Cardiac muscle cell (in vitro differentiated cells and primary cell): ENCODE measurements around the gene PRMT9. TPM values are rescaled to one million over a fixed set of nuclear protein-coding genes. Genes with fewer than 3 reads are reported as not detected.

Experiments used
- DNase-seq, 2 donors: peaks; one replicate each; pipeline versions ENCODE4 v3.0.0 to v3.0.0-alpha.2; 2010 to 2017; ENCODE audit warnings: low read depth in 1 of 2, low spot score in 1 of 2
- H3K27ac ChIP-seq: fragments of 200-600 bp; sonication (generic); 2 replicates; pipeline ENCODE4 v1.5.1; 2016
- H3K27me3 ChIP-seq: fragments of 200-600 bp; sonication (generic); 2 replicates; pipeline ENCODE4 v1.6.0; 2016; ENCODE audit warnings: control low read depth
- H3K36me3 ChIP-seq: fragments of 200-600 bp; sonication (generic); 2 replicates; pipeline ENCODE4 v1.5.1; 2016; ENCODE audit warnings: control low read depth
- H3K4me1 ChIP-seq: fragments of 200-600 bp; sonication (generic); 2 replicates; pipeline ENCODE4 v1.8.1; 2017; ENCODE audit warnings: low read depth, mild to moderate bottlenecking, mixed run types
- H3K4me3 ChIP-seq: fragments of 200-600 bp; sonication (generic); 2 replicates; pipeline ENCODE4 v1.5.1; 2016; ENCODE audit warnings: mild to moderate bottlenecking
- H3K9me3 ChIP-seq: fragments of 200-600 bp; sonication (generic); 2 replicates; pipeline ENCODE4 v1.5.1; 2017; ENCODE audit warnings: low read depth, mild to moderate bottlenecking, control low read depth
- polyA plus RNA-seq: library from polyadenylated mRNA; unstranded; fragments of >200 nt; fragmentation: Nextera tagmentation; extraction: Ambion mirVana; gene quantifications from 2 replicates; pipeline ENCODE4 v1.2.1, GENCODE V29; 2016
- total RNA-seq: library from RNA; depleted of rRNA; stranded (reverse); fragments of >200 nt; gene quantifications from 2 replicates; pipeline ENCODE4 v1.2.3, GENCODE V29; 2016
- TF ChIP-seq, protein P1 (sequence below): IDR thresholded peaks from 2 replicates; pipeline ENCODE4 v1.5.1; 2012; ENCODE audit warnings: low read depth, mild to moderate bottlenecking, low read length

Gene PRMT9
- total RNA-seq (7.3 and 9.1 TPM in 2 replicates), polyA plus RNA-seq (7.7 and 11.0 TPM in 2 replicates)

DNA sequence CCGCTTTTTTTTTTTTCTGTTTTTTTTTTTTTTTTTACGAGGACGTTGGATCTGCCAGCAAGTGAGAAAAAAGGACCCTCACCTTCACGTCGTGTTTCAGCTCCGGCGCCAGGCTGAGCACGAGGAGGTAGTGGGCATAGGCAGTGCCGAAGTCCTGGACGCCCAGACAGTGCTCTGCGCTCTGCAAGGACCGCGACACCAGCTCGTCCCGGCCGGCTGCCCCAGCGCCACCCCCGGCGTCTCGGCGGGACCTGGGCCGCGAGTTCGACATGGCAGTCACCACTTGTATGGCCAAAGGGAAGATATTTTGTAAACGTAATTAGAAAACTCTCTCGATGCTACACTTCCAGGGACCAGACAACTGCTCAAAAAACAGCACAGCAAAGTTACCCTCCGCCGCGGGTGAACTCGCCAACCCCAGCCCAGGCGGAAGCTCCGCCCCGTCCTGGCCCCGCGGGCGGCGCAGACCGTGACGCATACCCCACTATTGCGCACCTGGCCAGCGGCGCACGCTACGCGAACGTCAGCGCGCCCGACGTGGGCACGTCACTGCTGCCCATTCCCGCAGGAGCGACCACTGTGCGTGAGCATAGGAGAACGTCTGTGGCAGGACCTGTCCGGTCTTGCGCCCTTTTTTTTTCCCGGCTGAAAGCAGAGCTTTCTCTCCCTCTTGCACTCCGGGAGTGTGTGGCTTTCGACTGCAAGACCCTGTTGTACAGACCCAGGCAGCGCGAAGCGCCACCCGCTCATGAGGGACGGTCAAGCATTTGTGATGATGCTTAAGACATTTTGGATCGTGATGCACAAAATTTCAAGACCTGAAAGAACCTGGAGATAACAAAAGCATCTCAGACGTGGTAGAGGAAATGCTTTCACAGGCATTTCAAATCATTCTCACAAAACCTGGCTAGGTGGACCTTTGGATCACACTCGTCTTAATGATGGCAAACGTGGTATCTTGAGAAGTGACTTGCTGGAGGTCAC lies at the start of gene PRMT9:
Gene PRMT9 (minus strand): TSS at position 447 of the 984 bp plus-strand sequence. CDS start 176 bp downstream, at position 271.
- H3K4me1 ChIP-seq = peaks cover 9% of the 10 kb centered on the region
- peak within 1 kb of the TSS; percentile 69 for H3K4me3 ChIP-seq
- H3K27ac ChIP-seq = peak within 1 kb of the TSS; percentile 50
- TF ChIP-seq, protein P1, sequence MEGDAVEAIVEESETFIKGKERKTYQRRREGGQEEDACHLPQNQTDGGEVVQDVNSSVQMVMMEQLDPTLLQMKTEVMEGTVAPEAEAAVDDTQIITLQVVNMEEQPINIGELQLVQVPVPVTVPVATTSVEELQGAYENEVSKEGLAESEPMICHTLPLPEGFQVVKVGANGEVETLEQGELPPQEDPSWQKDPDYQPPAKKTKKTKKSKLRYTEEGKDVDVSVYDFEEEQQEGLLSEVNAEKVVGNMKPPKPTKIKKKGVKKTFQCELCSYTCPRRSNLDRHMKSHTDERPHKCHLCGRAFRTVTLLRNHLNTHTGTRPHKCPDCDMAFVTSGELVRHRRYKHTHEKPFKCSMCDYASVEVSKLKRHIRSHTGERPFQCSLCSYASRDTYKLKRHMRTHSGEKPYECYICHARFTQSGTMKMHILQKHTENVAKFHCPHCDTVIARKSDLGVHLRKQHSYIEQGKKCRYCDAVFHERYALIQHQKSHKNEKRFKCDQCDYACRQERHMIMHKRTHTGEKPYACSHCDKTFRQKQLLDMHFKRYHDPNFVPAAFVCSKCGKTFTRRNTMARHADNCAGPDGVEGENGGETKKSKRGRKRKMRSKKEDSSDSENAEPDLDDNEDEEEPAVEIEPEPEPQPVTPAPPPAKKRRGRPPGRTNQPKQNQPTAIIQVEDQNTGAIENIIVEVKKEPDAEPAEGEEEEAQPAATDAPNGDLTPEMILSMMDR = no peak
- H3K27me3 ChIP-seq = no peaks in the 10 kb centered on the region
- H3K36me3 ChIP-seq = no peaks in the 10 kb centered on the region
- H3K9me3 ChIP-seq = no peaks in the 10 kb centered on the region
- peak; percentile 92 to 96 for DNase-seq

DNA sequence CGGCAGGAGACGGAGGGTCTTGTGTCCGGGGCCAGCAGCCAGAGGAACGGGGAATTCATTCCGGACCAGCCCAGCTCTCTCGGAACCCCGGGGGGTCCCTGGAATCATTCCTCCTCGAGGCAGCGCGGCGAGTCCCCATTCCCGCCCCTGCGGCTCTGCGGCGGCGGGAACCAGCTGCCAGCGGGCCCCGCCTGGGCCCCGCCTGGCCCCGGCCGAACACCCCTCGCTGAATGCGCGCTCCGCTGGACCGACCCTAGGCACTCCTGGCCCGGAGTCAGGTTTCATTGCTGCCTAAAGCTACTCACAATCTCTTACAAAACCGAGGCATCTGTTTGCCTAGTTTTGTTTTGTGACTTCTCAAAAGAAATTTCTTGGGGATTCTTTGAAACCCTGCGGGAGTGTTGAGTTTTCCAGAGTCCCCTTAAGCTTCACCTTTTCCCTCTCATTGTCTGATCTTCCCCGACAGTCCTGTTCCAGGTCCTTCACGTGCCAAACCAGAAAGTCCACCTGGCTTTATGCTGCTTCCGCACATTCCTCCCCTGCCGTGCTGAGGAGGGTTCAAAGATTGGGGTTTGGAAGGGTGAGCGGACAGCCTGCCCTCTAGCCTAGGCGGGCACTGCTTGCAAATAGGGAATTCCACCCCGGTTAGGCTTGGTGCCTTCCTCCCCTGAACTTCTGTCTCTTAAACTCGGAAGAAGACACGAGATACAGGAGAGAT lies 48.7 kb upstream of the PRMT9 start:
- peak; percentile 61 to 75 for DNase-seq
- Histone ChIP-seq H3K4me3 (peak overlapping the region; percentile 79), H3K27ac (peak overlapping the region; percentile 44), H3K4me1 (peaks cover 16% of the 10 kb centered on the region), H3K36me3 (no peaks in the 10 kb centered on the region), H3K27me3 (no peaks in the 10 kb centered on the region), H3K9me3 (no peaks in the 10 kb centered on the region)
- TF ChIP-seq, protein P1 = no peak

DNA sequence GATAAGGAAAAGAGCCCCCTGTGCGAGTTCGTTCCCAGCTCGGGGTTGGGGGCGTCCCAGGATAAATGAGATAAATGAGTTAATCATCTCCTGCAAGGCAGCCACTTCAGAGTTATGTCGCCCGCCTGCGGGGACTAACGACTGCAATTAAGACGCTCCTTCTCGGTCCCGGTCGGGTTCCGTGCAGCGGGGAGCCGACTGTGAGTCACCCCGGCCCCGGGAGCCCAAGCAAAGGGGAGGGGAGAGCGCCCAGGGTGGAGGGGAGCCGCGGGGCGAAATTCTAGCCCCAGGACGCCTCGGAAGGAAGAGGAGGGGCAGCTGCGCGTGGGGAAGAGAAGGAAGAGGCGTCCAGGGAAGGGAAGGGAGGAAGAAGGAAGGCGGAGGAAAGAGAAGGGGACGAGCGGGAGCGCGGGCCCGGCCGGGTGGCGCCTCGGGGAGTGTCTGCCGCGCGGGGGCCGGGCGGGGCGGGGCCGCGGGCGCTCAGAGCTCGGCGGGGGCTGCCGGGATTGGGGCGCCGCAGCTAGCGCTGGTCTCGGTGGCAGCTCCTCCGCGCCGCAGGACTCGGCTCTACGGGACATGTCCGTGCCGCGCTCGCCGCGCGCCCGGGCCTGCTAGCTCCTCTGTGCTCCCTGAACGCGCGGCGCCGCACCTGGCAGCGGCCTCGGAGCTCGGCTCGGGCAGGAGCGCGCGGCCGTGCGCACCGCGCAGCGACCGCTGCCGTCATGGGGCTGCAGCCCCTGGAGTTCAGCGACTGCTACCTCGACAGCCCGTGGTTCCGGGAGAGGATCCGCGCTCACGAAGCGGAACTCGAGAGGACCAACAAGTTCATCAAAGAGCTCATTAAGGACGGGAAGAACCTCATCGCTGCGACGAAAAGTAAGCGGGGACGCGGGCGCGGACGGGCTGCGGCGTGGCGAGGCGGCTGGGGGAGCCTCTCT lies 47.9 kb upstream of the PRMT9 start, which contains the start of gene ARHGAP10:
Gene ARHGAP10 (plus strand): TSS at position 509 of the 938 bp plus-strand sequence. CDS start 214 bp downstream, at position 723.
- H3K36me3 ChIP-seq = no peaks in the 10 kb centered on the region
- H3K4me3 ChIP-seq = peak within 1 kb of the TSS; percentile 79
- TF ChIP-seq, protein P1 = no peak
- peak; percentile 84 to 90 for DNase-seq
- H3K4me1 ChIP-seq = peaks cover 16% of the 10 kb centered on the region
- H3K9me3 ChIP-seq = no peaks in the 10 kb centered on the region
- H3K27me3 ChIP-seq = no peaks in the 10 kb centered on the region
- H3K27ac ChIP-seq = peak within 1 kb of the TSS; percentile 44

DNA sequence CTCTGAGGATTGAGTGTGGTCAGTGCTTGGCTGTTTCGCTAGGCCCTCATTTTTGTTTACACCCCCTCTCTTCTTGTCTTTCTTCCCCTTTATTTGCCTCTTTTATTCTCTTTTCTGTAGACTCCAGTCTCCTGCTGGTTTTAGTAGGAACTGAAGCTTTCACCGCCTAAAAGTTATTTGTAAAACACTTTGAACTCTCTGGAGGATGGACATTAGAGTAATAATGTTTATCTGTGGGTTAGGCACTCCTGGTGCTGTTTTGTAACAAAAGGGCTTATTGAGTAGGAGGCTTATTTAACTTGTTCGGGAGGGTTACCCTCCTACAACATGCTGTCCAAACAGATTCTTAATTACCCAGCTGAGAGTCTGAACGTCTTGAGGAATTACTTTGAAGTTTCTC lies 46.4 kb upstream of the PRMT9 start:
- TF ChIP-seq, protein P1 = no peak
- Histone ChIP-seq H3K27me3 (no peaks in the 10 kb centered on the region), H3K27ac (no peak overlapping the region), H3K36me3 (no peaks in the 10 kb centered on the region), H3K9me3 (no peaks in the 10 kb centered on the region), H3K4me1 (peaks cover 11% of the 10 kb centered on the region), H3K4me3 (no peak overlapping the region)
- DNase-seq = no peak
